ENCODE results near the gene ADSL.

DNA sequence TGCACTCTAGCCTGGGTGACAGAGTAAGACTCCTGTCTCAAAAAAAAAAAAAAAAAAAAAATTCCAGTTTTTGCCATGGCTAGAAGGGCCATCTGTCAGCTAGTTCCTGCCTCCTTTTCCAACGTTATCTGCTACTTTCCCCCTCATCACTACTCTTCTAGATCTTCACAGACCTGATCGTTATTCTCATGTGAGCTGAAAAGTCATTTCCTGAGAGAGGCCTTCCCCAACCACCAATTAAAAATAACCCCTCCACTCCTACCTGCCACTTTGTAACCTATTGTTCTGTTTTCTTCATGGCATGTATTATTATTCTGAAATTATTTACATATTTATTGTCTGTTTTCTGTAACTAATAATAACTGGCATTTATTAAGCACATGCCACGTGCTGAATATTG is 48.3 kb downstream of the ADSL start:
- TF ChIP-seq, protein P1, sequence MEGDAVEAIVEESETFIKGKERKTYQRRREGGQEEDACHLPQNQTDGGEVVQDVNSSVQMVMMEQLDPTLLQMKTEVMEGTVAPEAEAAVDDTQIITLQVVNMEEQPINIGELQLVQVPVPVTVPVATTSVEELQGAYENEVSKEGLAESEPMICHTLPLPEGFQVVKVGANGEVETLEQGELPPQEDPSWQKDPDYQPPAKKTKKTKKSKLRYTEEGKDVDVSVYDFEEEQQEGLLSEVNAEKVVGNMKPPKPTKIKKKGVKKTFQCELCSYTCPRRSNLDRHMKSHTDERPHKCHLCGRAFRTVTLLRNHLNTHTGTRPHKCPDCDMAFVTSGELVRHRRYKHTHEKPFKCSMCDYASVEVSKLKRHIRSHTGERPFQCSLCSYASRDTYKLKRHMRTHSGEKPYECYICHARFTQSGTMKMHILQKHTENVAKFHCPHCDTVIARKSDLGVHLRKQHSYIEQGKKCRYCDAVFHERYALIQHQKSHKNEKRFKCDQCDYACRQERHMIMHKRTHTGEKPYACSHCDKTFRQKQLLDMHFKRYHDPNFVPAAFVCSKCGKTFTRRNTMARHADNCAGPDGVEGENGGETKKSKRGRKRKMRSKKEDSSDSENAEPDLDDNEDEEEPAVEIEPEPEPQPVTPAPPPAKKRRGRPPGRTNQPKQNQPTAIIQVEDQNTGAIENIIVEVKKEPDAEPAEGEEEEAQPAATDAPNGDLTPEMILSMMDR (IDR thresholded peaks at IDR 0.05), result no peak
- TF ChIP-seq POLR2A (IDR thresholded peaks at IDR 0.05), result no peak
